ENCODE data around the gene IVD. TPM values are rescaled to one million over a fixed set of nuclear protein-coding genes. Genes with fewer than 3 reads are reported as not detected.

IVD gene
- total and polyA plus RNA-seq, 2 of the 4 experiments (the other 2 are of a cell fraction) = 31.7 to 41.1 TPM

DNA sequence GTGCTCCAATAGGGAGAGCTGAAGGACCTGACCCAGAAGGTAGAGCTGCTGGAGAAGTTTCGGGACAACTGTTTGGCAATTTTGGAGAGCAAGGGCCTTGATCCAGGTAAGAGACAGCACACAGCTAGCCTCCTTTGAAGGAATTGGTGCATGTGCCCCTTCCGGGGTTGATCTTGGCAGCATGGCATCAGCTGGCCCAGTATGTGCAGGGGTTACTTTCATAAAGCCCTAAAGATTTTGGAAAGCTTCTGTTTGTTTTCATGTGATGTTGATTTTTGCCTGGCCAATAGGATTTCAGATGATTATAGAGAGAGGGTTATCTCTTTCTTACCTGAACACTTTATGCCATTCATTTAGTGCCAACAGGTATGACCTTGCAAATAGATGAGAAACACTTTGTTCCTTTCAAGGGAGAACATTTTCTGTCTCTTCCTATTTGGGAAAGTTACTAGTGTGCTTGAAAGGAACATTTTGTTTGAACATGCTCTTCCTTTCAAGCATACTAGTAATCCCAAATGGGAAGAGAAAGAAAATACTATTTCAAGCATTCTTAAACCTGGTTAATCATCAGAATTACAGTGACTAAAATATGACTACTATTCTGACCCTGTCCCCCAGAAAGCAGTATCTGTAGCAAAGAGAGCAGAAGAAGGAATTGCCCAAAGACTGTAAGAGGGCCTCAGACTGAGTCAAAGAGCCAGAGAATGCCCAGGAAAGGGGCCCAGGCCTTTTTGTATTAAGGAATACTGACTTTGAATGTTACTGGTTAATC is 15.6 kb upstream of the IVD start:
- Histone ChIP-seq H3K27ac (ENCODE audit: insufficient read depth, low read length) (no peak overlapping the region), H3K4me2 (ENCODE audit: low read depth, low read length) (no peak overlapping the region), H3K9me1 (ENCODE audit: insufficient read depth, low read length) (0 out of 2 replicates have a peak, but pooled peaks cover 4% of the 10 kb centered on the region), H2BK120ac (ENCODE audit: low read depth, low read length) (no peak overlapping the region), H3K4me1 (ENCODE audit: control insufficient read depth, insufficient read depth, low read length) (no peaks in the 10 kb centered on the region; the same call in 1 of the 2 replicates), H2BK15ac (ENCODE audit: low read depth, low read length) (no peak overlapping the region), H2AK5ac (ENCODE audit: low read depth, low read length) (no peak overlapping the region), H3K56ac (ENCODE audit: extremely low read depth, insufficient read depth, low read length) (no peak overlapping the region), H3K14ac (replicated peaks; ENCODE audit: low read depth, low read length) (no peak overlapping the region), H2BK5ac (ENCODE audit: low read depth, low read length, poor library complexity, severe bottlenecking) (no peak overlapping the region), H2AFZ (replicated peaks; ENCODE audit: low read length, poor library complexity) (no peak overlapping the region), H3K9me3 (ENCODE audit: control insufficient read depth, insufficient read depth, low read length) (no peaks in the 10 kb centered on the region), H4K20me1 (ENCODE audit: insufficient read depth, low read length) (no peaks in the 10 kb centered on the region), H2AK9ac (replicated peaks; ENCODE audit: low read depth, low read length, poor library complexity) (no peak overlapping the region), H4K8ac (ENCODE audit: low read depth in 2 of 2, low read length in 2 of 2) (no peak overlapping the region), H3K4me3 (ENCODE audit: insufficient read depth, low read depth, low read length) (no peak overlapping the region), H4K91ac (ENCODE audit: insufficient read depth, low read depth, low read length) (no peak overlapping the region), H4K5ac (ENCODE audit: low read depth, low read length) (no peak overlapping the region), H3K18ac (ENCODE audit: low read depth, low read length) (no peak overlapping the region), H3K9ac (ENCODE audit: low read depth, low read length) (no peak overlapping the region), H3K36me3 (ENCODE audit: control insufficient read depth, insufficient read depth, low read length) (peaks cover 30% of the 10 kb centered on the region), H2BK20ac (ENCODE audit: low read depth, low read length) (no peak overlapping the region), H3K23ac (ENCODE audit: low read depth, low read length) (no peak overlapping the region), H3K27me3 (ENCODE audit: control insufficient read depth, insufficient read depth, low read length) (no peaks in the 10 kb centered on the region), H3K79me1 (ENCODE audit: low read depth in 1 of 2, low read length in 2 of 2) (peaks cover 22 to 28% of the 10 kb centered on the region in 2 experiments), H3K4ac (ENCODE audit: low read depth, low read length) (no peak overlapping the region)
- in situ Hi-C loops (cut with MboI; ENCODE audit: low sequenced_read_pairs) = no loop called here
- 80% methylated on average over 1 of the region's 2 CpGs; no CpG with 5 or more reads in 1 of the 2 experiments for WGBS, 2 experiments (ENCODE audit: extremely low coverage in 2 of 2, insufficient read length in 1 of 2)
- DNase-seq = no peak
- CTCF ChIA-PET = no interaction called here
- peak; percentile 11; the same call in 1 of the 2 replicates for ATAC-seq (ENCODE audit: low read depth)
- BruUV-seq (replicated peaks) = no TSS peak
- dilution Hi-C loops (cut with HindIII; ENCODE audit: low sequenced_read_pairs, unreplicated experiment) = no loop called here
- intact Hi-C loops (cut with micrococcal nuclease) = no loop called here
- POLR2A ChIA-PET (ENCODE audit: unreplicated experiment) = interaction anchor here (0.7 kb wide), 1 partner anchor 17 kb away, joined by 4 read pairs; no protein-coding TSS in a partner anchor
- no peak for TF ChIP-seq MAFK (IDR thresholded peaks at IDR 0.05; ENCODE audit: low read depth, low read length)
- no peak for TF ChIP-seq CEBPB (IDR thresholded peaks at IDR 0.05; ENCODE audit: low read depth, low read length)
- TF ChIP-seq RCOR1 (IDR thresholded peaks at IDR 0.05; ENCODE audit: insufficient replicate concordance, low read length) = no peak
- no peak for TF ChIP-seq FOS (IDR thresholded peaks at IDR 0.05; ENCODE audit: low read depth, low read length)
- TF ChIP-seq POLR2A (IDR thresholded peaks at IDR 0.05; ENCODE audit: low read depth, low read length) = no peak
- TF ChIP-seq NFE2L2 (IDR thresholded peaks at IDR 0.05; ENCODE audit: low read depth, low read length) = no peak
- no peak for TF ChIP-seq MXI1 (IDR thresholded peaks at IDR 0.05; ENCODE audit: borderline replicate concordance, low read depth, low read length)
- TF ChIP-seq BHLHE40 (IDR thresholded peaks at IDR 0.05; ENCODE audit: low read depth, low read length) = no peak
- TF ChIP-seq, protein P1, sequence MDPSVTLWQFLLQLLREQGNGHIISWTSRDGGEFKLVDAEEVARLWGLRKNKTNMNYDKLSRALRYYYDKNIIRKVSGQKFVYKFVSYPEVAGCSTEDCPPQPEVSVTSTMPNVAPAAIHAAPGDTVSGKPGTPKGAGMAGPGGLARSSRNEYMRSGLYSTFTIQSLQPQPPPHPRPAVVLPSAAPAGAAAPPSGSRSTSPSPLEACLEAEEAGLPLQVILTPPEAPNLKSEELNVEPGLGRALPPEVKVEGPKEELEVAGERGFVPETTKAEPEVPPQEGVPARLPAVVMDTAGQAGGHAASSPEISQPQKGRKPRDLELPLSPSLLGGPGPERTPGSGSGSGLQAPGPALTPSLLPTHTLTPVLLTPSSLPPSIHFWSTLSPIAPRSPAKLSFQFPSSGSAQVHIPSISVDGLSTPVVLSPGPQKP (IDR thresholded peaks at IDR 0.05; ENCODE audit: borderline replicate concordance, low read depth, low read length) = no peak
- TF ChIP-seq RAD21 (IDR thresholded peaks at IDR 0.05; ENCODE audit: low read length) = no peak
- TF ChIP-seq, protein P2, sequence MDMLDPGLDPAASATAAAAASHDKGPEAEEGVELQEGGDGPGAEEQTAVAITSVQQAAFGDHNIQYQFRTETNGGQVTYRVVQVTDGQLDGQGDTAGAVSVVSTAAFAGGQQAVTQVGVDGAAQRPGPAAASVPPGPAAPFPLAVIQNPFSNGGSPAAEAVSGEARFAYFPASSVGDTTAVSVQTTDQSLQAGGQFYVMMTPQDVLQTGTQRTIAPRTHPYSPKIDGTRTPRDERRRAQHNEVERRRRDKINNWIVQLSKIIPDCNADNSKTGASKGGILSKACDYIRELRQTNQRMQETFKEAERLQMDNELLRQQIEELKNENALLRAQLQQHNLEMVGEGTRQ (IDR thresholded peaks at IDR 0.05; ENCODE audit: low read depth, low read length) = no peak
- TF ChIP-seq, protein P3, sequence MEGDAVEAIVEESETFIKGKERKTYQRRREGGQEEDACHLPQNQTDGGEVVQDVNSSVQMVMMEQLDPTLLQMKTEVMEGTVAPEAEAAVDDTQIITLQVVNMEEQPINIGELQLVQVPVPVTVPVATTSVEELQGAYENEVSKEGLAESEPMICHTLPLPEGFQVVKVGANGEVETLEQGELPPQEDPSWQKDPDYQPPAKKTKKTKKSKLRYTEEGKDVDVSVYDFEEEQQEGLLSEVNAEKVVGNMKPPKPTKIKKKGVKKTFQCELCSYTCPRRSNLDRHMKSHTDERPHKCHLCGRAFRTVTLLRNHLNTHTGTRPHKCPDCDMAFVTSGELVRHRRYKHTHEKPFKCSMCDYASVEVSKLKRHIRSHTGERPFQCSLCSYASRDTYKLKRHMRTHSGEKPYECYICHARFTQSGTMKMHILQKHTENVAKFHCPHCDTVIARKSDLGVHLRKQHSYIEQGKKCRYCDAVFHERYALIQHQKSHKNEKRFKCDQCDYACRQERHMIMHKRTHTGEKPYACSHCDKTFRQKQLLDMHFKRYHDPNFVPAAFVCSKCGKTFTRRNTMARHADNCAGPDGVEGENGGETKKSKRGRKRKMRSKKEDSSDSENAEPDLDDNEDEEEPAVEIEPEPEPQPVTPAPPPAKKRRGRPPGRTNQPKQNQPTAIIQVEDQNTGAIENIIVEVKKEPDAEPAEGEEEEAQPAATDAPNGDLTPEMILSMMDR (conservative IDR thresholded peaks at IDR 0.05; ENCODE audit: low read depth, low read length) = no peak
- TF ChIP-seq MAZ (IDR thresholded peaks at IDR 0.05; ENCODE audit: borderline replicate concordance, low read depth, low read length) = no peak
- no peak for TF ChIP-seq RFX5 (IDR thresholded peaks at IDR 0.05; ENCODE audit: low read depth, low read length)
- TF ChIP-seq SMC3 (IDR thresholded peaks at IDR 0.05; ENCODE audit: low read depth, low read length) = no peak

Data from IMR-90 (cell line).